ENCODE results near the gene DNAH2.

Gene DNAH2

GRCh38 chr17:7716901-7717755 lies at the start of gene DNAH2 (continued):
- peak; percentile 92 for TF ChIP-seq ZEB2 (tag by site-specific recombination; IDR thresholded peaks at IDR 0.05)
- TF ChIP-seq PRDM1 (tag by site-specific recombination; IDR thresholded peaks at IDR 0.05): no peak
- TF ChIP-seq GLIS1 (tag by site-specific recombination; IDR thresholded peaks at IDR 0.05): peak; percentile 90
- no peak for TF ChIP-seq MYNN (tag by site-specific recombination; IDR thresholded peaks at IDR 0.05; ENCODE audit: borderline replicate concordance)
- no peak for TF ChIP-seq ZNF792 (tag by site-specific recombination; IDR thresholded peaks at IDR 0.05)
- peak; percentile 99 for TF ChIP-seq KLF7 (tag by site-specific recombination; IDR thresholded peaks at IDR 0.05; ENCODE audit: borderline replicate concordance)
- TF ChIP-seq, protein P1, sequence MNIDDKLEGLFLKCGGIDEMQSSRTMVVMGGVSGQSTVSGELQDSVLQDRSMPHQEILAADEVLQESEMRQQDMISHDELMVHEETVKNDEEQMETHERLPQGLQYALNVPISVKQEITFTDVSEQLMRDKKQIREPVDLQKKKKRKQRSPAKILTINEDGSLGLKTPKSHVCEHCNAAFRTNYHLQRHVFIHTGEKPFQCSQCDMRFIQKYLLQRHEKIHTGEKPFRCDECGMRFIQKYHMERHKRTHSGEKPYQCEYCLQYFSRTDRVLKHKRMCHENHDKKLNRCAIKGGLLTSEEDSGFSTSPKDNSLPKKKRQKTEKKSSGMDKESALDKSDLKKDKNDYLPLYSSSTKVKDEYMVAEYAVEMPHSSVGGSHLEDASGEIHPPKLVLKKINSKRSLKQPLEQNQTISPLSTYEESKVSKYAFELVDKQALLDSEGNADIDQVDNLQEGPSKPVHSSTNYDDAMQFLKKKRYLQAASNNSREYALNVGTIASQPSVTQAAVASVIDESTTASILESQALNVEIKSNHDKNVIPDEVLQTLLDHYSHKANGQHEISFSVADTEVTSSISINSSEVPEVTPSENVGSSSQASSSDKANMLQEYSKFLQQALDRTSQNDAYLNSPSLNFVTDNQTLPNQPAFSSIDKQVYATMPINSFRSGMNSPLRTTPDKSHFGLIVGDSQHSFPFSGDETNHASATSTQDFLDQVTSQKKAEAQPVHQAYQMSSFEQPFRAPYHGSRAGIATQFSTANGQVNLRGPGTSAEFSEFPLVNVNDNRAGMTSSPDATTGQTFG (tag by site-specific recombination; IDR thresholded peaks at IDR 0.05; ENCODE audit: borderline replicate concordance): 0 out of 2 replicates have a peak, but pooled peaks have one; percentile 78
- TF ChIP-seq ZNF23 (tag by site-specific recombination; IDR thresholded peaks at IDR 0.05; ENCODE audit: borderline replicate concordance): no peak
- TF ChIP-seq, protein P2, sequence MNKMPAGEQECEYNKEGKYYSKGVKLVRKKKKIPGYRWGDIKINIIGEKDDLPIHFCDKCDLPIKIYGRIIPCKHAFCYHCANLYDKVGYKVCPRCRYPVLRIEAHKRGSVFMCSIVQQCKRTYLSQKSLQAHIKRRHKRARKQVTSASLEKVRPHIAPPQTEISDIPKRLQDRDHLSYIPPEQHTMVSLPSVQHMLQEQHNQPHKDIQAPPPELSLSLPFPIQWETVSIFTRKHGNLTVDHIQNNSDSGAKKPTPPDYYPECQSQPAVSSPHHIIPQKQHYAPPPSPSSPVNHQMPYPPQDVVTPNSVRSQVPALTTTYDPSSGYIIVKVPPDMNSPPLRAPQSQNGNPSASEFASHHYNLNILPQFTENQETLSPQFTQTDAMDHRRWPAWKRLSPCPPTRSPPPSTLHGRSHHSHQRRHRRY (tag by site-specific recombination; IDR thresholded peaks at IDR 0.05): no peak
- no peak for TF ChIP-seq ZNF776 (tag by site-specific recombination; IDR thresholded peaks at IDR 0.05; ENCODE audit: borderline replicate concordance)
- TF ChIP-seq ZNF76 (tag by site-specific recombination; IDR thresholded peaks at IDR 0.05; ENCODE audit: borderline replicate concordance, low read depth): peak; percentile 88
- TF ChIP-seq, protein P3, sequence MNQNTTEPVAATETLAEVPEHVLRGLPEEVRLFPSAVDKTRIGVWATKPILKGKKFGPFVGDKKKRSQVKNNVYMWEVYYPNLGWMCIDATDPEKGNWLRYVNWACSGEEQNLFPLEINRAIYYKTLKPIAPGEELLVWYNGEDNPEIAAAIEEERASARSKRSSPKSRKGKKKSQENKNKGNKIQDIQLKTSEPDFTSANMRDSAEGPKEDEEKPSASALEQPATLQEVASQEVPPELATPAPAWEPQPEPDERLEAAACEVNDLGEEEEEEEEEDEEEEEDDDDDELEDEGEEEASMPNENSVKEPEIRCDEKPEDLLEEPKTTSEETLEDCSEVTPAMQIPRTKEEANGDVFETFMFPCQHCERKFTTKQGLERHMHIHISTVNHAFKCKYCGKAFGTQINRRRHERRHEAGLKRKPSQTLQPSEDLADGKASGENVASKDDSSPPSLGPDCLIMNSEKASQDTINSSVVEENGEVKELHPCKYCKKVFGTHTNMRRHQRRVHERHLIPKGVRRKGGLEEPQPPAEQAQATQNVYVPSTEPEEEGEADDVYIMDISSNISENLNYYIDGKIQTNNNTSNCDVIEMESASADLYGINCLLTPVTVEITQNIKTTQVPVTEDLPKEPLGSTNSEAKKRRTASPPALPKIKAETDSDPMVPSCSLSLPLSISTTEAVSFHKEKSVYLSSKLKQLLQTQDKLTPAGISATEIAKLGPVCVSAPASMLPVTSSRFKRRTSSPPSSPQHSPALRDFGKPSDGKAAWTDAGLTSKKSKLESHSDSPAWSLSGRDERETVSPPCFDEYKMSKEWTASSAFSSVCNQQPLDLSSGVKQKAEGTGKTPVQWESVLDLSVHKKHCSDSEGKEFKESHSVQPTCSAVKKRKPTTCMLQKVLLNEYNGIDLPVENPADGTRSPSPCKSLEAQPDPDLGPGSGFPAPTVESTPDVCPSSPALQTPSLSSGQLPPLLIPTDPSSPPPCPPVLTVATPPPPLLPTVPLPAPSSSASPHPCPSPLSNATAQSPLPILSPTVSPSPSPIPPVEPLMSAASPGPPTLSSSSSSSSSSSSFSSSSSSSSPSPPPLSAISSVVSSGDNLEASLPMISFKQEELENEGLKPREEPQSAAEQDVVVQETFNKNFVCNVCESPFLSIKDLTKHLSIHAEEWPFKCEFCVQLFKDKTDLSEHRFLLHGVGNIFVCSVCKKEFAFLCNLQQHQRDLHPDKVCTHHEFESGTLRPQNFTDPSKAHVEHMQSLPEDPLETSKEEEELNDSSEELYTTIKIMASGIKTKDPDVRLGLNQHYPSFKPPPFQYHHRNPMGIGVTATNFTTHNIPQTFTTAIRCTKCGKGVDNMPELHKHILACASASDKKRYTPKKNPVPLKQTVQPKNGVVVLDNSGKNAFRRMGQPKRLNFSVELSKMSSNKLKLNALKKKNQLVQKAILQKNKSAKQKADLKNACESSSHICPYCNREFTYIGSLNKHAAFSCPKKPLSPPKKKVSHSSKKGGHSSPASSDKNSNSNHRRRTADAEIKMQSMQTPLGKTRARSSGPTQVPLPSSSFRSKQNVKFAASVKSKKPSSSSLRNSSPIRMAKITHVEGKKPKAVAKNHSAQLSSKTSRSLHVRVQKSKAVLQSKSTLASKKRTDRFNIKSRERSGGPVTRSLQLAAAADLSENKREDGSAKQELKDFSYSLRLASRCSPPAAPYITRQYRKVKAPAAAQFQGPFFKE (tag by site-specific recombination; IDR thresholded peaks at IDR 0.05; ENCODE audit: borderline replicate concordance): peak; percentile 54; the same call in 1 of the 2 replicates
- TF ChIP-seq ZNF433 (tag by site-specific recombination; IDR thresholded peaks at IDR 0.05; ENCODE audit: low read depth): no peak
- TF ChIP-seq EGR2 (tag by site-specific recombination; IDR thresholded peaks at IDR 0.05; ENCODE audit: low read depth): peak; percentile 83
- TF ChIP-seq, protein P4, sequence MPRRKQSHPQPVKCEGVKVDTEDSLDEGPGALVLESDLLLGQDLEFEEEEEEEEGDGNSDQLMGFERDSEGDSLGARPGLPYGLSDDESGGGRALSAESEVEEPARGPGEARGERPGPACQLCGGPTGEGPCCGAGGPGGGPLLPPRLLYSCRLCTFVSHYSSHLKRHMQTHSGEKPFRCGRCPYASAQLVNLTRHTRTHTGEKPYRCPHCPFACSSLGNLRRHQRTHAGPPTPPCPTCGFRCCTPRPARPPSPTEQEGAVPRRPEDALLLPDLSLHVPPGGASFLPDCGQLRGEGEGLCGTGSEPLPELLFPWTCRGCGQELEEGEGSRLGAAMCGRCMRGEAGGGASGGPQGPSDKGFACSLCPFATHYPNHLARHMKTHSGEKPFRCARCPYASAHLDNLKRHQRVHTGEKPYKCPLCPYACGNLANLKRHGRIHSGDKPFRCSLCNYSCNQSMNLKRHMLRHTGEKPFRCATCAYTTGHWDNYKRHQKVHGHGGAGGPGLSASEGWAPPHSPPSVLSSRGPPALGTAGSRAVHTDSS (tag by site-specific recombination; IDR thresholded peaks at IDR 0.05): 0 out of 2 replicates have a peak, but pooled peaks have one; percentile 45
- peak; percentile 62 for TF ChIP-seq WT1 (tag by site-specific recombination; IDR thresholded peaks at IDR 0.05)
- TF ChIP-seq, protein P5, sequence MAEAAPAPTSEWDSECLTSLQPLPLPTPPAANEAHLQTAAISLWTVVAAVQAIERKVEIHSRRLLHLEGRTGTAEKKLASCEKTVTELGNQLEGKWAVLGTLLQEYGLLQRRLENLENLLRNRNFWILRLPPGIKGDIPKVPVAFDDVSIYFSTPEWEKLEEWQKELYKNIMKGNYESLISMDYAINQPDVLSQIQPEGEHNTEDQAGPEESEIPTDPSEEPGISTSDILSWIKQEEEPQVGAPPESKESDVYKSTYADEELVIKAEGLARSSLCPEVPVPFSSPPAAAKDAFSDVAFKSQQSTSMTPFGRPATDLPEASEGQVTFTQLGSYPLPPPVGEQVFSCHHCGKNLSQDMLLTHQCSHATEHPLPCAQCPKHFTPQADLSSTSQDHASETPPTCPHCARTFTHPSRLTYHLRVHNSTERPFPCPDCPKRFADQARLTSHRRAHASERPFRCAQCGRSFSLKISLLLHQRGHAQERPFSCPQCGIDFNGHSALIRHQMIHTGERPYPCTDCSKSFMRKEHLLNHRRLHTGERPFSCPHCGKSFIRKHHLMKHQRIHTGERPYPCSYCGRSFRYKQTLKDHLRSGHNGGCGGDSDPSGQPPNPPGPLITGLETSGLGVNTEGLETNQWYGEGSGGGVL (tag by site-specific recombination; IDR thresholded peaks at IDR 0.05): peak; percentile 88
- peak; percentile 63; the same call in 1 of the 2 replicates for TF ChIP-seq ZNF146 (tag by site-specific recombination; IDR thresholded peaks at IDR 0.05)
- TF ChIP-seq ZNF837 (tag by site-specific recombination; IDR thresholded peaks at IDR 0.05): no peak
- no peak for TF ChIP-seq ZNF560 (tag by site-specific recombination; IDR thresholded peaks at IDR 0.05; ENCODE audit: borderline replicate concordance)
- TF ChIP-seq ZBTB20 (tag by site-specific recombination; IDR thresholded peaks at IDR 0.05): peak; percentile 66; the same call in 1 of the 2 replicates
- peak; percentile 100 for TF ChIP-seq KLF16 (tag by site-specific recombination; IDR thresholded peaks at IDR 0.05)
- peak; percentile 93 for TF ChIP-seq ZNF335 (tag by site-specific recombination; conservative IDR thresholded peaks at IDR 0.05)
- peak; percentile 91 for TF ChIP-seq ZSCAN23 (tag by site-specific recombination; IDR thresholded peaks at IDR 0.05)

Measured in HEK293 (cell line).